ENCODE measurements around the gene RERG.

DNA sequence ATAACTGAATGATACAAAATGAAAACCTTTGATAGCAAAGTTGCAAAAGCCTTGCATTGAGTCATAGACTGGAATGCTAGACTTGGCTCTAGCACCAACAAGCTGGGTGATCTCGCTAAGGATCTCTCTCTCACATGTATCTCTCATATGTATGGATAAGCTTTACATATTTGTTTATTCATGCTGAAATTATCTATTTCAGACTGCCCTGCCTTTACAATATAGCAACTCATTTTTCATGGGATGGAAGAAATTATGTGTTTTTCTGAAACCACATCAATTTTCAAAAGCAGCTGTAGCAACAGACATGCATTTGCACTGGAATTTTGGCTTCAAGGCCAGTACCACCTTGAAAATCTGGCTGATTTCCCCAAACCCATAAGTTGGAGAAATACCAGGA is 11.4 kb downstream of the RERG start:
- TF ChIP-seq, protein P1, sequence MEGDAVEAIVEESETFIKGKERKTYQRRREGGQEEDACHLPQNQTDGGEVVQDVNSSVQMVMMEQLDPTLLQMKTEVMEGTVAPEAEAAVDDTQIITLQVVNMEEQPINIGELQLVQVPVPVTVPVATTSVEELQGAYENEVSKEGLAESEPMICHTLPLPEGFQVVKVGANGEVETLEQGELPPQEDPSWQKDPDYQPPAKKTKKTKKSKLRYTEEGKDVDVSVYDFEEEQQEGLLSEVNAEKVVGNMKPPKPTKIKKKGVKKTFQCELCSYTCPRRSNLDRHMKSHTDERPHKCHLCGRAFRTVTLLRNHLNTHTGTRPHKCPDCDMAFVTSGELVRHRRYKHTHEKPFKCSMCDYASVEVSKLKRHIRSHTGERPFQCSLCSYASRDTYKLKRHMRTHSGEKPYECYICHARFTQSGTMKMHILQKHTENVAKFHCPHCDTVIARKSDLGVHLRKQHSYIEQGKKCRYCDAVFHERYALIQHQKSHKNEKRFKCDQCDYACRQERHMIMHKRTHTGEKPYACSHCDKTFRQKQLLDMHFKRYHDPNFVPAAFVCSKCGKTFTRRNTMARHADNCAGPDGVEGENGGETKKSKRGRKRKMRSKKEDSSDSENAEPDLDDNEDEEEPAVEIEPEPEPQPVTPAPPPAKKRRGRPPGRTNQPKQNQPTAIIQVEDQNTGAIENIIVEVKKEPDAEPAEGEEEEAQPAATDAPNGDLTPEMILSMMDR (IDR thresholded peaks at IDR 0.05; ENCODE audit: insufficient read depth, low read depth, low read length) = no peak
- TF ChIP-seq EZH2 (IDR thresholded peaks at IDR 0.05; ENCODE audit: insufficient read depth, low read length) = no peak

All from astrocyte (in vitro differentiated cells and primary cell).